ENCODE data around the gene LOXL3. TPM values are rescaled to one million over a fixed set of nuclear protein-coding genes. Genes with fewer than 3 reads are reported as not detected.

Gene LOXL3
- total RNA-seq, 1 donor from 2014 or later, result 24.2 TPM

DNA sequence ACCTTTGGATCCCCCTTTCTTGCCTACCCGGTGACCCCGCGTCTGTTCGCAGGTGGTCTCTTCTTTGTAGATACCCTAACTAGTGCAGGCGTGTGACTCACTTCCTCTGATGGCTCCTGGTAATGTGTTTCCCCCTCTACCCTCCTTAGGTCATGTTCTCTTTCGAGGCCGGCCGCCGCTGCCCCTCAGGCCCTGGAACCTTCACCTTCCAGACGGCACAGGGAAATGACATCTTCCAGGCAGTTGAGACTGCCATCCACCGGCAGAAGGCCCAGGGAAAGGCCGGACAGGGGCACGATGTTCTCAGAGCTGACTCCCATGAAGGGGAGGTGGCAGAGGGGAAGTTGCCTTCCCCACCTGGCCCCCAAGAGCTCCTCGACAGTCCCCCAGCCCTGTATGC, 2.4 kb upstream of the LOXL3 start:
- H3K36me3 ChIP-seq, result no peaks in the 10 kb centered on the region
- Mint-ChIP-seq H3K9me3 (no peaks in the 10 kb centered on the region), H3K27ac (no peak overlapping the region), H3K4me1 (peaks cover 6% of the 10 kb centered on the region), H3K4me3 (peak overlapping the region; percentile 95), H3K36me3 (peaks cover 9% of the 10 kb centered on the region), H3K27me3 (ENCODE audit: insufficient read depth, low read depth) (peaks cover 26% of the 10 kb centered on the region)
- peaks cover 31% of the 10 kb centered on the region for H3F3A ChIP-seq (ENCODE audit: low read depth)
- DNase-seq (ENCODE audit: low spot score), result no peak
- H3K4me2 ChIP-seq, result no peak overlapping the region
- peaks cover 11% of the 10 kb centered on the region for H3K79me2 ChIP-seq (ENCODE audit: low read depth)
- TF ChIP-seq EZH2phosphoT487 (IDR thresholded peaks at IDR 0.05), result no peak
- TF ChIP-seq EZH2 (IDR thresholded peaks at IDR 0.05), result no peak
- TF ChIP-seq, protein P1, sequence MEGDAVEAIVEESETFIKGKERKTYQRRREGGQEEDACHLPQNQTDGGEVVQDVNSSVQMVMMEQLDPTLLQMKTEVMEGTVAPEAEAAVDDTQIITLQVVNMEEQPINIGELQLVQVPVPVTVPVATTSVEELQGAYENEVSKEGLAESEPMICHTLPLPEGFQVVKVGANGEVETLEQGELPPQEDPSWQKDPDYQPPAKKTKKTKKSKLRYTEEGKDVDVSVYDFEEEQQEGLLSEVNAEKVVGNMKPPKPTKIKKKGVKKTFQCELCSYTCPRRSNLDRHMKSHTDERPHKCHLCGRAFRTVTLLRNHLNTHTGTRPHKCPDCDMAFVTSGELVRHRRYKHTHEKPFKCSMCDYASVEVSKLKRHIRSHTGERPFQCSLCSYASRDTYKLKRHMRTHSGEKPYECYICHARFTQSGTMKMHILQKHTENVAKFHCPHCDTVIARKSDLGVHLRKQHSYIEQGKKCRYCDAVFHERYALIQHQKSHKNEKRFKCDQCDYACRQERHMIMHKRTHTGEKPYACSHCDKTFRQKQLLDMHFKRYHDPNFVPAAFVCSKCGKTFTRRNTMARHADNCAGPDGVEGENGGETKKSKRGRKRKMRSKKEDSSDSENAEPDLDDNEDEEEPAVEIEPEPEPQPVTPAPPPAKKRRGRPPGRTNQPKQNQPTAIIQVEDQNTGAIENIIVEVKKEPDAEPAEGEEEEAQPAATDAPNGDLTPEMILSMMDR (IDR thresholded peaks at IDR 0.05), result no peak
- H2AFZ ChIP-seq (replicated peaks), result no peak overlapping the region
- no peak overlapping the region for H3K27ac ChIP-seq
- peaks cover 22% of the 10 kb centered on the region for H4K20me1 ChIP-seq (ENCODE audit: low read depth)
- no peaks in the 10 kb centered on the region for H3K9me3 ChIP-seq (ENCODE audit: low read depth)
- peaks cover 39% of the 10 kb centered on the region for H3K27me3 ChIP-seq
- no peak overlapping the region for H3K4me3 ChIP-seq
- H3K9ac ChIP-seq, result no peak overlapping the region
- peaks cover 12% of the 10 kb centered on the region for H3K4me1 ChIP-seq

DNA sequence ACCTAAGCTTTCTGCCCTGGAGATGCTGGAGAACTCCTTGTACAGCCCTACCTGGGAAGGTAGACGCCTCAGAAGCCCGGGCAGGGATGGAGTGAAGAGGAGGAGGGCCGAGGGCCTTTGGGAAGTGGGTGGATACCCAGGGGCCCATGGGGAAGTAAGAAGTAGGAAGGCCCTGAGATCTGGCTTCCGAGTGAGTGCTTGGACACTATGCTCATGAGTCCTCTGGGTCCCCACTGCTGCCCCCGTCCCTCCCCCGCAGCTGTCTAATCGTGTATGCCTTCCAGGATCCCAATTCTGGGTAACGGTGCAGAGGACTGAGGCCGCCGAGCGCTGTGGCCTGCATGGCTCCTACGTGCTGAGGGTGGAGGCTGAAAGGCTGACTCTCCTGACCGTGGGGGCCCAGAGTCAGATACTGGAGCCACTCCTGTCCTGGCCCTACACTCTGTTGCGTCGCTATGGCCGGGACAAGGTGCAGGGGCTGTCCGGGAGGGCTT, 1.9 kb upstream of the LOXL3 start:
- peaks cover 22% of the 10 kb centered on the region for H4K20me1 ChIP-seq (ENCODE audit: low read depth)
- H3K4me3 ChIP-seq, result peak overlapping the region; percentile 97
- H3K4me1 ChIP-seq, result peaks cover 12% of the 10 kb centered on the region
- no peaks in the 10 kb centered on the region for H3K9me3 Mint-ChIP-seq
- H3F3A ChIP-seq (ENCODE audit: low read depth), result peaks cover 31% of the 10 kb centered on the region
- peak overlapping the region; percentile 1 for H3K9ac ChIP-seq
- H3K4me1 Mint-ChIP-seq, result peaks cover 6% of the 10 kb centered on the region
- peaks cover 39% of the 10 kb centered on the region for H3K27me3 ChIP-seq
- H3K4me2 ChIP-seq, result peak overlapping the region; percentile 88
- peaks cover 11% of the 10 kb centered on the region for H3K79me2 ChIP-seq (ENCODE audit: low read depth)
- H3K4me3 Mint-ChIP-seq, result peak overlapping the region; percentile 95
- H2AFZ ChIP-seq (replicated peaks), result no peak overlapping the region
- TF ChIP-seq, protein P1 (IDR thresholded peaks at IDR 0.05), result no peak
- TF ChIP-seq EZH2 (IDR thresholded peaks at IDR 0.05) (no peak), EZH2phosphoT487 (IDR thresholded peaks at IDR 0.05) (no peak)
- peaks cover 25% of the 10 kb centered on the region for H3K27me3 Mint-ChIP-seq (ENCODE audit: insufficient read depth, low read depth)
- no peak overlapping the region for H3K27ac Mint-ChIP-seq
- no peak overlapping the region for H3K27ac ChIP-seq
- H3K36me3 ChIP-seq, result no peaks in the 10 kb centered on the region
- H3K36me3 Mint-ChIP-seq, result peaks cover 10% of the 10 kb centered on the region
- no peak for DNase-seq (ENCODE audit: low spot score)
- H3K9me3 ChIP-seq (ENCODE audit: low read depth), result no peaks in the 10 kb centered on the region

DNA sequence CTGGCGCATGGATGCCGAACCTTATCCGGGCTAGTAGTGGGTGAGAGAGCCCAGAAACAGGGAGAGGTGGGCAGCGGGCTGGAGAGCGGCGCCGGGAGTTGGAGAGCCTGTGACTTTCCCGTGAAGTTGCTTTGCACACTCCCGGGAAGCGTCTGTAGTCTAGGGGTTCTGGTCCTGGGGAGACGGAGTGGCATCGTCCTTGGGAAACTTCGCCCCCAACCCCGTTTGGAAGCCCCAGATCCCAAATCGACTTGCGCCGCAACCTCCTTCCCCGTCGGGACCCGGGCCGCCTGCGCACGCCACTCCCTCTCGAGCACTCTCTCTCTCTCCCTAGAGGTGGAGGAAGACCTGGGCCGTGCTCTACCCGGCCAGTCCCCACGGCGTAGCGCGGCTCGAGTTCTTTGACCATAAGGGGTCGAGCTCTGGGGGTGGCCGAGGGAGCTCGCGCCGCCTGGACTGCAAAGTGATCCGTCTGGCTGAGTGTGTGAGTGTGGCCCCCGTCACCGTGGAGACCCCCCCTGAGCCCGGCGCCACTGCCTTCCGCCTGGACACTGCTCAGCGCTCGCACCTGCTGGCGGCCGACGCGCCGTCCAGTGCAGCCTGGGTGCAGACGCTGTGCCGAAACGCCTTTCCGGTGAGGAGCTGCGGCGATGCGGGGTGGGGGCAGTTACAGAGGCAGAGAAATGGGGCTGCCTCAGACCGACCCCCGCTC, 1.2 kb upstream of the LOXL3 start:
- Histone ChIP-seq H3K4me3 (peak overlapping the region; percentile 97), H3K27me3 (peaks cover 42% of the 10 kb centered on the region), H3K79me2 (ENCODE audit: low read depth) (peaks cover 14% of the 10 kb centered on the region), H2AFZ (replicated peaks) (peak overlapping the region; percentile 92), H3K9ac (peak overlapping the region; percentile 1), H3K36me3 (no peaks in the 10 kb centered on the region), H3K4me1 (peaks cover 12% of the 10 kb centered on the region), H4K20me1 (ENCODE audit: low read depth) (peaks cover 22% of the 10 kb centered on the region), H3F3A (ENCODE audit: low read depth) (peaks cover 31% of the 10 kb centered on the region), H3K9me3 (ENCODE audit: low read depth) (no peaks in the 10 kb centered on the region), H3K4me2 (peak overlapping the region; percentile 88), H3K27ac (no peak overlapping the region)
- DNase-seq (ENCODE audit: low spot score), result peak; percentile 79
- TF ChIP-seq, protein P1 (IDR thresholded peaks at IDR 0.05), result no peak
- TF ChIP-seq EZH2phosphoT487 (IDR thresholded peaks at IDR 0.05) (peak; percentile 43), EZH2 (IDR thresholded peaks at IDR 0.05) (peak; percentile 55)
- Mint-ChIP-seq H3K4me1 (peaks cover 11% of the 10 kb centered on the region), H3K9me3 (no peaks in the 10 kb centered on the region), H3K4me3 (peak overlapping the region; percentile 95), H3K27ac (no peak overlapping the region), H3K27me3 (ENCODE audit: insufficient read depth, low read depth) (peaks cover 28% of the 10 kb centered on the region), H3K36me3 (peaks cover 15% of the 10 kb centered on the region)
